Urinary bladder (tissue), 4 donors: ENCODE results near the gene TTLL11. TPM values are rescaled to one million over a fixed set of nuclear protein-coding genes. Genes with fewer than 3 reads are reported as not detected.

Experiments
- DNase-seq: peaks from one replicate; pipeline ENCODE4 v3.0.0-alpha.2; 2015; ENCODE audit errors: extremely low spot score
- H3K27ac ChIP-seq: one replicate; pipeline ENCODE4 v1.5.1; 2013; ENCODE audit warnings: low read depth, mild to moderate bottlenecking, moderate library complexity
- H3K36me3 ChIP-seq: one replicate; pipeline ENCODE4 v1.6.1; 2013; ENCODE audit warnings: mild to moderate bottlenecking, moderate library complexity; ENCODE audit not compliant: insufficient read depth
- H3K4me1 ChIP-seq: one replicate; pipeline ENCODE4 v1.6.1; 2013; ENCODE audit warnings: mild to moderate bottlenecking, moderate library complexity; ENCODE audit not compliant: insufficient read depth
- H3K4me3 ChIP-seq: one replicate; pipeline ENCODE4 v1.5.1; 2013; ENCODE audit warnings: low read depth, low read length
- WGBS: extraction: QIAGEN DNeasy Blood & Tissue Kit; methylation state at CpG from one replicate; pipeline ENCODE4 v1.1.7; 2013; 5-methylcytosine and 5-hydroxymethylcytosine counted together
- polyA plus RNA-seq: library from polyadenylated mRNA; stranded (reverse); fragments of 200-250 nt; gene quantifications from one replicate; pipeline ENCODE4 v1.2.3, GENCODE V29; 2013
- total RNA-seq: library from RNA; depleted of rRNA; stranded (reverse); fragments of >200 nt; gene quantifications from one replicate; pipeline ENCODE4 v1.2.3, GENCODE V29; 2014
- donor health status: healthy with polysubstance abuse.
- donor health status: healthy.

TTLL11 gene
- total and polyA plus RNA-seq, 2 donors = 12.8 to 14.4 TPM

GRCh38 chr9:121780177-121781040, 312.7 kb downstream of the TTLL11 start:
- Histone ChIP-seq H3K36me3 (peaks cover 13% of the 10 kb centered on the region), H3K4me3 (no peak overlapping the region), H3K27ac (no peak overlapping the region), H3K4me1 (no peaks in the 10 kb centered on the region)
- WGBS = 91% methylated on average over 17 of the region's 17 CpGs
- no peak for DNase-seq

GRCh38 chr9:121779381-121780117, 313.6 kb downstream of the TTLL11 start:
- no peak overlapping the region for H3K27ac ChIP-seq
- 64% methylated on average over 13 of the region's 13 CpGs for WGBS
- no peak for DNase-seq
- H3K36me3 ChIP-seq = peaks cover 13% of the 10 kb centered on the region
- no peaks in the 10 kb centered on the region for H3K4me1 ChIP-seq
- H3K4me3 ChIP-seq = no peak overlapping the region

GRCh38 chr9:121778252-121779225, 314.6 kb downstream of the TTLL11 start:
- H3K36me3 ChIP-seq = peaks cover 13% of the 10 kb centered on the region
- H3K4me3 ChIP-seq = no peak overlapping the region
- H3K27ac ChIP-seq = no peak overlapping the region
- no peak for DNase-seq
- 78% methylated on average over 4 of the region's 4 CpGs for WGBS
- H3K4me1 ChIP-seq = no peaks in the 10 kb centered on the region

- DNase-seq = no peak
Observed at GRCh38 chr9:121776739-121777637, 316.1 kb downstream of the TTLL11 start.

GRCh38 chr9:121776001-121776738, 316.9 kb downstream of the TTLL11 start:
- no peak for DNase-seq
- H3K36me3 ChIP-seq = peaks cover 14% of the 10 kb centered on the region
- no peaks in the 10 kb centered on the region for H3K4me1 ChIP-seq
- no peak overlapping the region for H3K27ac ChIP-seq
- WGBS = 95% methylated on average over 23 of the region's 23 CpGs
- H3K4me3 ChIP-seq = no peak overlapping the region

More at GRCh38 chr9:121776739-121777637, 316.1 kb downstream of the TTLL11 start:
- Histone ChIP-seq H3K4me1 (no peaks in the 10 kb centered on the region), H3K27ac (no peak overlapping the region), H3K4me3 (no peak overlapping the region), H3K36me3 (peaks cover 19% of the 10 kb centered on the region)
- 92% methylated on average over 8 of the region's 8 CpGs for WGBS

GRCh38 chr9:121774715-121775613, 318.1 kb downstream of the TTLL11 start:
- Histone ChIP-seq H3K36me3 (peaks cover 14% of the 10 kb centered on the region), H3K27ac (no peak overlapping the region), H3K4me3 (no peak overlapping the region), H3K4me1 (no peaks in the 10 kb centered on the region)
- 93% methylated on average over 26 of the region's 26 CpGs for WGBS
- no peak for DNase-seq

- Histone ChIP-seq H3K27ac (no peak overlapping the region), H3K4me1 (no peaks in the 10 kb centered on the region), H3K4me3 (no peak overlapping the region), H3K36me3 (peaks cover 14% of the 10 kb centered on the region)
- WGBS = 91% methylated on average over 19 of the region's 19 CpGs
- DNase-seq = no peak
Observed at GRCh38 chr9:121773954-121774714, 319.0 kb downstream of the TTLL11 start.

GRCh38 chr9:121773286-121773953, 319.7 kb downstream of the TTLL11 start:
- WGBS = 93% methylated on average over 18 of the region's 18 CpGs
- Histone ChIP-seq H3K36me3 (peaks cover 14% of the 10 kb centered on the region), H3K4me3 (no peak overlapping the region), H3K27ac (no peak overlapping the region), H3K4me1 (no peaks in the 10 kb centered on the region)
- DNase-seq = no peak

- DNase-seq = no peak
- H3K4me3 ChIP-seq = no peak overlapping the region
- WGBS = 92% methylated on average over 45 of the region's 45 CpGs
- peaks cover 14% of the 10 kb centered on the region for H3K36me3 ChIP-seq
- H3K4me1 ChIP-seq = no peaks in the 10 kb centered on the region
- no peak overlapping the region for H3K27ac ChIP-seq
Observed at GRCh38 chr9:121772600-121773285, 320.4 kb downstream of the TTLL11 start.
